K562 (cell line): ENCODE data around the gene FHIT. TPM values are rescaled to one million over a fixed set of nuclear protein-coding genes. Genes with fewer than 3 reads are reported as not detected.

Source experiments
- ATAC-seq: fragments of 200-7000 bp; cut with Tn5 transposase; 3 replicates; pipeline ENCODE4 v1.9.1; 2020; ENCODE audit warnings: moderate library complexity
- BruUV-seq: library from RNA; stranded (reverse); fragments of 400-500 nt; replicated peaks from 2 replicates; lab custom pipeline; 2021; lab: Mats Ljungman, UMichigan
- CTCF ChIA-PET: fragments of 300-600 bp; formaldehyde crosslinking; extraction: SDS; loops from one replicate; lab custom pipeline; 2021; ENCODE audit warnings: low intra/inter-chr PET ratio; lab: Yijun Ruan, JAX
- POLR2A ChIA-PET: fragments of 300-600, 350-650 bp; sonication (Branson Sonifier 250); formaldehyde crosslinking; extraction: SDS; loops from one replicate; lab custom pipeline; 2021; ENCODE audit warnings: antibody characterized with exemption, inconsistent platforms; lab: Yijun Ruan, JAX
- DNase-seq, 4 experiments: peaks; one replicate each; pipeline versions ENCODE4 v3.0.0 to v3.0.0-alpha.2; 2011 to 2018; ENCODE audit warnings: low spot score in 3 of 4, mixed read lengths in 3 of 4; ENCODE audit errors: extremely low read depth in 1 of 4
- FAIRE-seq: peaks from 2 replicates; lab custom pipeline; 2011; peaks lifted over from hg19 to GRCh38; lab: Jason Lieb, UNC
- H2AFZ ChIP-seq: 2 replicates; pipeline ENCODE4 v1.6.0; 2011; ENCODE audit warnings: low read depth, low read length, control low read depth, inconsistent platforms
- H3K27ac ChIP-seq: fragments of 200-600 bp; 3 replicates; pipeline ENCODE4 v1.8.0; 2011; ENCODE audit warnings: low read depth, mild to moderate bottlenecking, control low read depth, inconsistent platforms, low read length, moderate library complexity, mixed read lengths; ENCODE audit errors: extremely low read depth
- H3K27me3 ChIP-seq, 2 experiments: fragments of 300-600 bp in 1 of 2; 2 replicates in 1 of 2; 3 replicates in 1 of 2; pipeline versions ENCODE4 v1.6.0 to v1.8.0; 2011; ENCODE audit warnings: inconsistent platforms in 2 of 2, low read length in 2 of 2, mild to moderate bottlenecking in 1 of 2, mixed read lengths in 1 of 2, moderate library complexity in 1 of 2; ENCODE audit not compliant: control insufficient read depth in 2 of 2, insufficient read depth in 2 of 2
- H3K36me3 ChIP-seq: fragments of 300-600 bp; 3 replicates; pipeline ENCODE4 v1.8.0; 2011; ENCODE audit warnings: mild to moderate bottlenecking, low read length, inconsistent platforms; ENCODE audit not compliant: control insufficient read depth, insufficient read depth
- H3K4me1 ChIP-seq, 2 experiments: fragments of 200-600 bp in 1 of 2; replicated peaks in 1 of 2; 2 replicates in 1 of 2; 3 replicates in 1 of 2; pipeline versions ENCODE4 v1.5.1 to v1.8.0; 2011; ENCODE audit warnings: inconsistent platforms in 2 of 2, low read length in 2 of 2, mild to moderate bottlenecking in 1 of 2, mixed read lengths in 1 of 2, moderate library complexity in 1 of 2; ENCODE audit not compliant: control insufficient read depth in 2 of 2, insufficient read depth in 2 of 2
- H3K4me2 ChIP-seq: 2 replicates; pipeline ENCODE4 v1.6.1; 2011; ENCODE audit warnings: low read length, control low read depth, inconsistent platforms, mixed read lengths; ENCODE audit not compliant: insufficient read depth
- H3K4me3 ChIP-seq: fragments of 200-600 bp; sonication (generic), shearing (Covaris generic); 2 replicates; pipeline ENCODE4 v1.5.1; 2016; ENCODE audit warnings: control low read depth, inconsistent platforms
- H3K79me2 ChIP-seq: fragments of 200-600 bp; 3 replicates; pipeline ENCODE4 v1.8.0; 2011; ENCODE audit warnings: low read length, inconsistent platforms; ENCODE audit not compliant: control insufficient read depth, insufficient read depth
- H3K9ac ChIP-seq, 2 experiments: 2 replicates each; pipeline versions ENCODE4 v1.6.0 to v1.6.1; 2011; ENCODE audit warnings: low read depth in 2 of 2, low read length in 2 of 2, control low read depth in 1 of 2, inconsistent platforms in 1 of 2, mild to moderate bottlenecking in 1 of 2, mixed read lengths in 1 of 2; ENCODE audit not compliant: insufficient read depth in 1 of 2
- H3K9me1 ChIP-seq: one replicate; pipeline ENCODE4 v1.6.0; 2011; ENCODE audit warnings: inconsistent platforms, mild to moderate bottlenecking, low read length, moderate library complexity; ENCODE audit not compliant: control insufficient read depth, insufficient read depth
- H3K9me3 ChIP-seq: replicated peaks from 2 replicates; pipeline ENCODE4 v1.5.1; 2011; ENCODE audit warnings: low read depth, low read length, inconsistent platforms; ENCODE audit not compliant: control insufficient read depth, insufficient read depth
- H4K20me1 ChIP-seq: replicated peaks from 2 replicates; pipeline ENCODE4 v1.6.1; 2011; ENCODE audit warnings: low read length, inconsistent platforms, mixed read lengths; ENCODE audit not compliant: control insufficient read depth, insufficient read depth
- CTCF ChIP-seq, 3 experiments: IDR thresholded peaks in 2 of 3; conservative IDR thresholded peaks in 1 of 3; 2 replicates each; pipeline ENCODE4 v1.5.1; 2011 to 2012; ENCODE audit warnings: low read length in 3 of 3, mild to moderate bottlenecking in 3 of 3, control low read depth in 2 of 3, improper control_type of control experiment in 1 of 3, inconsistent platforms in 1 of 3, low read depth in 1 of 3, mixed read lengths in 1 of 3, moderate library complexity in 1 of 3; ENCODE audit not compliant: insufficient read depth in 2 of 3
- HIVEP1 ChIP-seq: fragments of 250-450 bp; sonication (Bioruptor Pico); IDR thresholded peaks from 2 replicates; pipeline ENCODE4 v1.4.0; 2020; ENCODE audit warnings: mild to moderate bottlenecking
- NCOR1 ChIP-seq: fragments of 450-650 bp; IDR thresholded peaks from 2 replicates; pipeline ENCODE4 v1.6.1; 2016; ENCODE audit warnings: mild to moderate bottlenecking, moderate library complexity
- SMARCC2 ChIP-seq: fragments of 450-650 bp; IDR thresholded peaks from 2 replicates; pipeline ENCODE4 v1.6.1; 2017; ENCODE audit warnings: antibody characterized with exemption, moderate library complexity, mild to moderate bottlenecking, low read depth
- ZFP1 ChIP-seq: fragments of 450-650 bp; formaldehyde crosslinking; IDR thresholded peaks from 2 replicates; pipeline ENCODE4 v1.4.0; 2020; ENCODE audit warnings: mild to moderate bottlenecking, mixed read lengths
- ZSCAN32 ChIP-seq: fragments of 450-650 bp; formaldehyde crosslinking; IDR thresholded peaks from 2 replicates; pipeline ENCODE4 v1.4.0; 2020; ENCODE audit warnings: mild to moderate bottlenecking, moderate library complexity
- WGBS: fragments of 100-300 bp; shearing (Covaris generic); methylation state at CpG from one replicate; pipeline ENCODE4 v1.1.6; 2016; ENCODE audit warnings: low coverage, mixed read lengths; ENCODE audit not compliant: insufficient coverage; ENCODE audit errors: missing lambda C conversion rate; 5-methylcytosine and 5-hydroxymethylcytosine counted together
- in situ Hi-C: fragments of 300-500 bp; cut with MboI; formaldehyde crosslinking; loops from 4 replicates; pipeline ENCODE4 v1.15.0; 2018; ENCODE audit warnings: inconsistent platforms, mixed read lengths
- intact Hi-C: fragments of 100-400 bp; cut with micrococcal nuclease; formaldehyde crosslinking; loops from 2 replicates; pipeline ENCODE4 v1.14.2; 2022
- polyA plus RNA-seq, 8 experiments: library from polyadenylated mRNA; depleted of rRNA in 4 of 8; stranded (reverse) in 5 of 8; unstranded in 3 of 8; fragments of >200 nt; fragmentation: Nextera tagmentation in 2 of 8; fragmentation: Illumina TruSeq in 1 of 8; extraction: Ambion mirVana in 2 of 8; extraction: Trizol in 1 of 8; gene quantifications; 2 replicates each; pipeline versions ENCODE4 v1.2.1 to v1.2.3, GENCODE V29; 2011 to 2014; ENCODE audit warnings: inconsistent platforms in 1 of 8, missing spikeins in 1 of 8
- total RNA-seq, 7 experiments: library from RNA; depleted of rRNA in 6 of 7; stranded (reverse); fragments of >200 nt in 6 of 7; fragmentation: Illumina TruSeq in 2 of 7; extraction: Trizol in 2 of 7; gene quantifications; 2 replicates each; pipeline versions ENCODE4 v1.2.1 to v1.2.3, GENCODE V29; 2011 to 2021; ENCODE audit warnings: low replicate concordance in 1 of 7

FHIT gene
- total and polyA plus RNA-seq, 9 of the 15 experiments (the other 6 are each of a cell fraction or from before 2014, with no cell fraction given): 1.7 to 9.1 (median 4.3) TPM

GRCh38 chr3:59714066-59714465 lies 1537.2 kb downstream of the FHIT start:
- TF ChIP-seq SMARCC2: no peak
- TF ChIP-seq HIVEP1 (CRISPR knock-in tag): no peak
- TF ChIP-seq NCOR1: no peak
- no peak for TF ChIP-seq CTCF (IDR thresholded peaks at IDR 0.05 in 2 of 3, conservative IDR thresholded peaks at IDR 0.05 in 1 of 3; ENCODE audit: insufficient read depth in 2 of 3, low read depth in 1 of 3, low read length in 3 of 3)
- no peak for TF ChIP-seq ZFP1
- TF ChIP-seq ZSCAN32 (CRISPR knock-in tag): no peak
- TF ChIP-seq, all 486 proteins: peak for 0
- H3K36me3 ChIP-seq: no peaks in the 10 kb centered on the region
- in situ Hi-C loops: no loop called here
- FAIRE-seq (no peak), DNase-seq (no peak), ATAC-seq (no peak)
- no peaks in the 10 kb centered on the region for H4K20me1 ChIP-seq
- ChIA-PET CTCF (no interaction called here), POLR2A (no interaction called here)
- H3K79me2 ChIP-seq: no peaks in the 10 kb centered on the region
- 0% methylated on average over 1 of the region's 1 CpG for WGBS
- H3K9me3 ChIP-seq: no peaks in the 10 kb centered on the region
- no peak overlapping the region for H3K4me3 ChIP-seq
- no peak overlapping the region for H3K27ac ChIP-seq
- no TSS peak for BruUV-seq
- H3K9me1 ChIP-seq: no peaks in the 10 kb centered on the region
- no peaks in the 10 kb centered on the region for H3K27me3 ChIP-seq
- intact Hi-C loops: no loop called here
- H3K4me2 ChIP-seq: no peak overlapping the region
- no peak overlapping the region for H2AFZ ChIP-seq
- no peak overlapping the region for H3K9ac ChIP-seq
- no peaks in the 10 kb centered on the region for H3K4me1 ChIP-seq
